Peyer's patch (tissue), 4 donors: ENCODE results near the gene LRRC8C.

ENCODE experiments used
- POLR2A ChIP-seq, 2 donors: fragments of 450-650 bp; IDR thresholded peaks; one replicate each; pipeline ENCODE4 v1.5.1; 2017; ENCODE audit warnings: antibody characterized with exemption in 2 of 2, mild to moderate bottlenecking in 2 of 2, moderate library complexity in 2 of 2
- TF ChIP-seq, protein P1 (sequence below), 6 experiments: fragments of 450-650 bp in 4 of 6; fragments of 200-600 bp in 2 of 6; sonication (generic) in 1 of 6; IDR thresholded peaks; one replicate each; pipeline ENCODE4 v1.5.1; 2017 to 2019; ENCODE audit warnings: antibody characterized with exemption in 6 of 6, mild to moderate bottlenecking in 3 of 6, moderate library complexity in 1 of 6

DNA sequence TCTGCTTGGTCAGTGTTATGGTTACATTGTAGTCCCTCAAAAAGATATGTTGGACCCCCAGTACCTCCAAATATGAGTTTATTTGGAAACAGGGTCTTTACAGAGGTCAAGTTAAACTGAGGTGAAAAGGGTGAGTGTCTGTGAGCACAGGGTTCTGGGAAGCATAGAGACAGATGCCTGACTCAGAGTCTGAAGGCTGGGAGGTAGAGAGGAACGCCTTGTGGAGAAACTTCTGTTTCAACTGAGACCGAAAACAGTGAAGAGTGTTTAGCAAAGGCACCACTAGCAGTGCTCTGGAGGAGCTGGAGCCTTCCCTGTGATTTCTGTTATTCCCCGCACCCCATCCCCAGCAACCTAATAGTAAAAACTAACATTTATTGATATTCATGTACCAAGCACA, 122.7 kb downstream of the LRRC8C start:
- TF ChIP-seq, protein P1, sequence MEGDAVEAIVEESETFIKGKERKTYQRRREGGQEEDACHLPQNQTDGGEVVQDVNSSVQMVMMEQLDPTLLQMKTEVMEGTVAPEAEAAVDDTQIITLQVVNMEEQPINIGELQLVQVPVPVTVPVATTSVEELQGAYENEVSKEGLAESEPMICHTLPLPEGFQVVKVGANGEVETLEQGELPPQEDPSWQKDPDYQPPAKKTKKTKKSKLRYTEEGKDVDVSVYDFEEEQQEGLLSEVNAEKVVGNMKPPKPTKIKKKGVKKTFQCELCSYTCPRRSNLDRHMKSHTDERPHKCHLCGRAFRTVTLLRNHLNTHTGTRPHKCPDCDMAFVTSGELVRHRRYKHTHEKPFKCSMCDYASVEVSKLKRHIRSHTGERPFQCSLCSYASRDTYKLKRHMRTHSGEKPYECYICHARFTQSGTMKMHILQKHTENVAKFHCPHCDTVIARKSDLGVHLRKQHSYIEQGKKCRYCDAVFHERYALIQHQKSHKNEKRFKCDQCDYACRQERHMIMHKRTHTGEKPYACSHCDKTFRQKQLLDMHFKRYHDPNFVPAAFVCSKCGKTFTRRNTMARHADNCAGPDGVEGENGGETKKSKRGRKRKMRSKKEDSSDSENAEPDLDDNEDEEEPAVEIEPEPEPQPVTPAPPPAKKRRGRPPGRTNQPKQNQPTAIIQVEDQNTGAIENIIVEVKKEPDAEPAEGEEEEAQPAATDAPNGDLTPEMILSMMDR (IDR thresholded peaks at IDR 0.05), result no peak
- no peak for TF ChIP-seq POLR2A (IDR thresholded peaks at IDR 0.05)
